ENCODE data around the gene UPF2. TPM values are rescaled to one million over a fixed set of nuclear protein-coding genes. Genes with fewer than 3 reads are reported as not detected.
"Not testable (repeated sequence)": the region's sequence is repeated elsewhere in the genome, so short reads cannot be mapped to it uniquely, and the experiment has no call there.

UPF2 gene
- total RNA-seq, 1 donor from 2014 or later: 14.1 TPM

- no peak for DNase-seq (ENCODE audit: low read depth)
These were observed 133.0 kb downstream of the UPF2 start for GRCh38 chr10:11909618-11910017.

- no peak for DNase-seq (ENCODE audit: low read depth)
These were observed 133.6 kb downstream of the UPF2 start for GRCh38 chr10:11908991-11909390.

GRCh38 chr10:11908536-11908935, 134.1 kb downstream of the UPF2 start:
- no peak for DNase-seq (ENCODE audit: low read depth)

- DNase-seq (ENCODE audit: low read depth): no peak
These were observed 134.7 kb downstream of the UPF2 start for GRCh38 chr10:11907914-11908313.

- peak; percentile 79 for DNase-seq (ENCODE audit: low read depth)
These were observed 135.9 kb downstream of the UPF2 start for GRCh38 chr10:11906714-11907113.

GRCh38 chr10:11902646-11903045, 140.0 kb downstream of the UPF2 start:
- no peak for DNase-seq (ENCODE audit: low read depth)

- no peak for DNase-seq (ENCODE audit: low read depth)
These were observed 140.7 kb downstream of the UPF2 start for GRCh38 chr10:11901833-11902475.

GRCh38 chr10:11901454-11901832, 141.2 kb downstream of the UPF2 start:
- no peak for DNase-seq (ENCODE audit: low read depth)

GRCh38 chr10:11901036-11901301, 141.6 kb downstream of the UPF2 start:
- no peak for DNase-seq (ENCODE audit: low read depth)

GRCh38 chr10:11899067-11899876, 143.3 kb downstream of the UPF2 start:
- no peak for DNase-seq (ENCODE audit: low read depth)

- peak; percentile 39 for DNase-seq (ENCODE audit: low read depth)
These were observed 144.1 kb downstream of the UPF2 start for GRCh38 chr10:11898372-11899066.

GRCh38 chr10:11898033-11898371, 144.6 kb downstream of the UPF2 start:
- no peak for DNase-seq (ENCODE audit: low read depth)

- no peak for DNase-seq (ENCODE audit: low read depth)
These were observed 145.9 kb downstream of the UPF2 start for GRCh38 chr10:11896549-11897200.

- DNase-seq (ENCODE audit: low read depth): no peak
These were observed 147.0 kb downstream of the UPF2 start for GRCh38 chr10:11895598-11895997.

GRCh38 chr10:11895108-11895466, 147.5 kb downstream of the UPF2 start:
- DNase-seq (ENCODE audit: low read depth): no peak

GRCh38 chr10:11894381-11895107, 148.1 kb downstream of the UPF2 start:
- no peak for DNase-seq (ENCODE audit: low read depth)

- no peak for DNase-seq (ENCODE audit: low read depth)
These were observed 148.8 kb downstream of the UPF2 start for GRCh38 chr10:11893749-11894278.

GRCh38 chr10:11891776-11892486, 150.7 kb downstream of the UPF2 start:
- no peak for DNase-seq (ENCODE audit: low read depth)

GRCh38 chr10:11889263-11889662, 153.3 kb downstream of the UPF2 start:
- DNase-seq (ENCODE audit: low read depth): not testable (repeated sequence)

GRCh38 chr10:11887381-11888227, 155.0 kb downstream of the UPF2 start:
- DNase-seq (ENCODE audit: low read depth): peak; percentile 45

Measured in myocyte (in vitro differentiated cells).